NCI-H345 (cell line): ENCODE measurements around the gene JAK3.

Source experiments
- DNase-seq: peaks from one replicate; lab custom pipeline; 2025; lab: John Stamatoyannopoulos, UW

JAK3 gene

GRCh38 chr19:17840019-17840418, 7.8 kb downstream of the JAK3 start:
- no peak for DNase-seq

GRCh38 chr19:17837972-17838371, 9.8 kb downstream of the JAK3 start:
- DNase-seq, result no peak

- DNase-seq, result no peak
Observed at GRCh38 chr19:17836530-17836929, 11.3 kb downstream of the JAK3 start.

GRCh38 chr19:17835182-17836006, 12.4 kb downstream of the JAK3 start:
- DNase-seq, result peak; percentile 6

- no peak for DNase-seq
Observed at GRCh38 chr19:17834350-17835181, 13.2 kb downstream of the JAK3 start.

GRCh38 chr19:17832443-17833208, 15.2 kb downstream of the JAK3 start:
- DNase-seq, result no peak

- DNase-seq, result no peak
Observed at GRCh38 chr19:17831419-17831888, 16.3 kb downstream of the JAK3 start.

GRCh38 chr19:17830567-17831418, 17.0 kb downstream of the JAK3 start:
- DNase-seq, result peak; percentile 72

GRCh38 chr19:17829855-17830566, 17.8 kb downstream of the JAK3 start:
- DNase-seq, result peak; percentile 75

GRCh38 chr19:17826508-17827056, 21.2 kb downstream of the JAK3 start:
- DNase-seq, result no peak

GRCh38 chr19:17824339-17824738, 23.4 kb downstream of the JAK3 start:
- no peak for DNase-seq

GRCh38 chr19:17821190-17821589, 26.6 kb downstream of the JAK3 start, which contains the start of gene INSL3:
TSS of gene INSL3 (minus strand) at chr19:17821519. CDS start at chr19:17821506, 13 bp downstream.
- no peak for DNase-seq

- no peak for DNase-seq
Observed at GRCh38 chr19:17817668-17818363, 30.0 kb downstream of the JAK3 start.

- DNase-seq, result no peak
Observed at GRCh38 chr19:17812099-17812498, 35.7 kb downstream of the JAK3 start.

GRCh38 chr19:17811681-17812080, 36.1 kb downstream of the JAK3 start:
- DNase-seq, result no peak

- no peak for DNase-seq
Observed at GRCh38 chr19:17811103-17811502, 36.7 kb downstream of the JAK3 start.

- no peak for DNase-seq
Observed at GRCh38 chr19:17807731-17808316, 40.0 kb downstream of the JAK3 start.

- no peak for DNase-seq
Observed at GRCh38 chr19:17806945-17807344, 40.8 kb downstream of the JAK3 start.

- DNase-seq, result no peak
Observed at GRCh38 chr19:17805427-17805826, 42.4 kb downstream of the JAK3 start.
